ENCODE data around the gene GNB3.

The GNB3 gene

GRCh38 chr12:6840761-6841515 is at the start of gene GNB3:
GNB3 (plus strand) TSS chr12:6840925; CDS start chr12:6841288, 363 bp downstream.
- no peak for DNase-seq (ENCODE audit: low spot score)

GRCh38 chr12:6791931-6792520 is 48.7 kb upstream of the GNB3 start:
- DNase-seq (ENCODE audit: low spot score), result no peak

- DNase-seq (ENCODE audit: low spot score), result no peak
These were observed 48.1 kb upstream of the GNB3 start for GRCh38 chr12:6792522-6793201.

GRCh38 chr12:6795088-6795487 is 45.6 kb upstream of the GNB3 start:
- no peak for DNase-seq (ENCODE audit: low spot score)

- DNase-seq (ENCODE audit: low spot score), result no peak
These were observed 44.1 kb upstream of the GNB3 start for GRCh38 chr12:6796576-6796975.

- no peak for DNase-seq (ENCODE audit: low spot score)
These were observed 41.6 kb upstream of the GNB3 start for GRCh38 chr12:6799147-6799546.

GRCh38 chr12:6807170-6807569 is 33.6 kb upstream of the GNB3 start:
- DNase-seq (ENCODE audit: low spot score), result no peak

- DNase-seq (ENCODE audit: low spot score), result no peak
These were observed 31.7 kb upstream of the GNB3 start for GRCh38 chr12:6809056-6809455.

GRCh38 chr12:6810758-6811157 is 30.0 kb upstream of the GNB3 start:
- DNase-seq (ENCODE audit: low spot score), result no peak

GRCh38 chr12:6813363-6813762 is 27.4 kb upstream of the GNB3 start:
- no peak for DNase-seq (ENCODE audit: low spot score)

GRCh38 chr12:6816598-6816997 is 24.1 kb upstream of the GNB3 start:
- DNase-seq (ENCODE audit: low spot score), result no peak

- no peak for DNase-seq (ENCODE audit: low spot score)
These were observed 23.6 kb upstream of the GNB3 start for GRCh38 chr12:6817098-6817497.

GRCh38 chr12:6817662-6818157 is 23.0 kb upstream of the GNB3 start:
- DNase-seq (ENCODE audit: low spot score), result no peak

- no peak for DNase-seq (ENCODE audit: low spot score)
These were observed 22.5 kb upstream of the GNB3 start for GRCh38 chr12:6818222-6818621.

GRCh38 chr12:6818645-6819044 is 22.1 kb upstream of the GNB3 start:
- DNase-seq (ENCODE audit: low spot score), result no peak

GRCh38 chr12:6819106-6820030 is 21.4 kb upstream of the GNB3 start:
- DNase-seq (ENCODE audit: low spot score), result peak; percentile 38

GRCh38 chr12:6820166-6820565 is 20.6 kb upstream of the GNB3 start:
- no peak for DNase-seq (ENCODE audit: low spot score)

GRCh38 chr12:6821591-6822425 is 18.9 kb upstream of the GNB3 start, which contains the start of gene GPR162:
GPR162 (plus strand) TSS chr12:6821821; CDS start chr12:6823899, 2,078 bp downstream.
- no peak for DNase-seq (ENCODE audit: low spot score)

GRCh38 chr12:6822426-6823135 is 18.1 kb upstream of the GNB3 start:
- no peak for DNase-seq (ENCODE audit: low spot score)

Measured in kidney capillary endothelial cell (primary cell).